HepG2 (cell line): ENCODE measurements around the gene PKMYT1. TPM values are rescaled to one million over a fixed set of nuclear protein-coding genes. Genes with fewer than 3 reads are reported as not detected.
A peak's percentile ranks its signal among the peaks of the same experiment; 100 is the strongest.

Experiments used
- ATAC-seq: fragments of 200-7000 bp; cut with Tn5 transposase; 3 replicates; pipeline ENCODE4 v1.9.1; 2020; ENCODE audit warnings: mild to moderate bottlenecking, moderate library complexity
- BruUV-seq: library from RNA; stranded (reverse); fragments of 400-500 nt; replicated peaks from 2 replicates; lab custom pipeline; 2021; lab: Mats Ljungman, UMichigan
- CTCF ChIA-PET: fragments of 300-600 bp; formaldehyde crosslinking; extraction: SDS; loops from one replicate; lab custom pipeline; 2021; ENCODE audit warnings: low total read pairs, inconsistent platforms, low intra/inter-chr PET ratio; lab: Yijun Ruan, JAX
- POLR2A ChIA-PET: fragments of 350-600 bp; sonication (Branson Sonifier 250); formaldehyde crosslinking; loops from one replicate; lab custom pipeline; 2020; ENCODE audit warnings: antibody characterized with exemption, inconsistent platforms; lab: Yijun Ruan, JAX
- DNase-seq: peaks from one replicate; pipeline ENCODE4 v3.0.0-alpha.2; 2015; ENCODE audit warnings: low spot score
- FAIRE-seq: peaks from 3 replicates; lab custom pipeline; 2011; peaks lifted over from hg19 to GRCh38; lab: Jason Lieb, UNC
- H2AFZ ChIP-seq: one replicate; pipeline ENCODE4 v1.6.1; 2011; ENCODE audit warnings: low read length, inconsistent platforms
- H3K27ac ChIP-seq: fragments of 300-600 bp; 3 replicates; pipeline ENCODE4 v1.8.0; 2011; ENCODE audit warnings: mixed run types, mild to moderate bottlenecking, mixed read lengths, low read length, inconsistent platforms; ENCODE audit not compliant: insufficient read depth; ENCODE audit errors: extremely low read length
- H3K27me3 ChIP-seq, 2 experiments: fragments of 200-600 bp in 1 of 2; 2 replicates in 1 of 2; 3 replicates in 1 of 2; pipeline versions ENCODE4 v1.6.0 to v1.8.0; 2011; ENCODE audit warnings: low read length in 2 of 2, mild to moderate bottlenecking in 2 of 2, moderate library complexity in 2 of 2, inconsistent platforms in 1 of 2; ENCODE audit not compliant: insufficient read depth in 2 of 2, control insufficient read depth in 1 of 2
- H3K36me3 ChIP-seq, 2 experiments: fragments of 200-600 bp in 1 of 2; replicated peaks in 1 of 2; 2 replicates in 1 of 2; 3 replicates in 1 of 2; pipeline versions ENCODE4 v1.5.1 to v1.8.0; 2011; ENCODE audit warnings: low read length in 2 of 2, inconsistent platforms in 1 of 2; ENCODE audit not compliant: insufficient read depth in 2 of 2, control insufficient read depth in 1 of 2
- H3K4me1 ChIP-seq: 2 replicates; pipeline ENCODE4 v1.5.1; 2012; ENCODE audit warnings: low read length, inconsistent platforms; ENCODE audit not compliant: insufficient read depth
- H3K4me2 ChIP-seq: 2 replicates; pipeline ENCODE4 v1.6.0; 2011; ENCODE audit warnings: low read depth, low read length, inconsistent platforms
- H3K4me3 ChIP-seq, 3 experiments: fragments of 200-600 bp in 1 of 3; sonication (generic), shearing (Covaris generic) in 1 of 3; replicated peaks in 1 of 3; 2 replicates each; pipeline ENCODE4 v1.5.1; 2011 to 2016; ENCODE audit warnings: low read length in 3 of 3, inconsistent platforms in 2 of 3, low read depth in 2 of 3, mild to moderate bottlenecking in 2 of 3, control low read depth in 1 of 3, mixed read lengths in 1 of 3; ENCODE audit not compliant: insufficient read depth in 1 of 3
- H3K79me2 ChIP-seq: one replicate; pipeline ENCODE4 v1.6.1; 2011; ENCODE audit warnings: low read length, inconsistent platforms; ENCODE audit not compliant: insufficient read depth
- H3K9ac ChIP-seq: 2 replicates; pipeline ENCODE4 v1.6.0; 2011; ENCODE audit warnings: mild to moderate bottlenecking, low read depth, low read length, inconsistent platforms; ENCODE audit not compliant: insufficient read depth
- H3K9me3 ChIP-seq: 2 replicates; pipeline ENCODE4 v1.5.1; 2012; ENCODE audit warnings: mild to moderate bottlenecking, low read length
- H4K20me1 ChIP-seq: 2 replicates; pipeline ENCODE4 v1.6.0; 2011; ENCODE audit warnings: inconsistent platforms, mild to moderate bottlenecking, low read length, moderate library complexity; ENCODE audit not compliant: insufficient read depth
- AKAP8 ChIP-seq: sonication (generic); formaldehyde crosslinking; IDR thresholded peaks from 2 replicates; pipeline ENCODE4 v1.5.1; 2020; ENCODE audit warnings: mild to moderate bottlenecking, missing genetic modification reagents
- ATF7-NPFF ChIP-seq: sonication (generic); formaldehyde crosslinking; IDR thresholded peaks from 2 replicates; pipeline ENCODE4 v1.8.1; 2023; ENCODE audit warnings: mild to moderate bottlenecking, low read depth, missing genetic modification reagents, moderate library complexity
- BCL6 ChIP-seq: IDR thresholded peaks from 2 replicates; pipeline ENCODE4 v1.6.1; 2016; ENCODE audit warnings: missing genetic modification reagents, missing compliant biosample characterization
- CENPX ChIP-seq: sonication (generic); formaldehyde crosslinking; IDR thresholded peaks from 2 replicates; pipeline ENCODE4 v1.9.0; 2021; ENCODE audit warnings: mild to moderate bottlenecking, missing genetic modification reagents, moderate library complexity
- CREB1 ChIP-seq, 2 experiments: fragments of 450-650 bp in 1 of 2; IDR thresholded peaks; 2 replicates each; pipeline ENCODE4 v1.6.1; 2016 to 2017; ENCODE audit warnings: control low read depth in 1 of 2, mild to moderate bottlenecking in 1 of 2, missing compliant biosample characterization in 1 of 2, missing genetic modification characterization in 1 of 2
- ELF1 ChIP-seq: sonication (generic); formaldehyde crosslinking; IDR thresholded peaks from 2 replicates; pipeline ENCODE4 v1.4.0; 2020; ENCODE audit warnings: missing genetic modification reagents
- FOXA1 ChIP-seq, 2 experiments: fragments of 450-650 bp in 1 of 2; sonication (generic) in 1 of 2; formaldehyde crosslinking in 1 of 2; IDR thresholded peaks; 2 replicates each; pipeline versions ENCODE4 v1.4.0 to v1.6.1; 2016 to 2020; ENCODE audit warnings: missing genetic modification reagents in 1 of 2
- HNRNPLL ChIP-seq: fragments of 200-400 bp; formaldehyde crosslinking; IDR thresholded peaks from 2 replicates; pipeline ENCODE4 v1.6.1; 2017; ENCODE audit warnings: mild to moderate bottlenecking, low read depth, low read length; ENCODE audit not compliant: poor library complexity, severe bottlenecking
- HNRNPUL1 ChIP-seq: fragments of 200-400 bp; formaldehyde crosslinking; IDR thresholded peaks from 2 replicates; pipeline ENCODE4 v1.6.1; 2017; ENCODE audit warnings: low read depth, mild to moderate bottlenecking, low read length, moderate library complexity
- NPAS2 ChIP-seq: sonication (generic); formaldehyde crosslinking; IDR thresholded peaks from 2 replicates; pipeline ENCODE4 v1.8.0; 2022; ENCODE audit warnings: mild to moderate bottlenecking, missing genetic modification reagents, borderline replicate concordance
- PPARG ChIP-seq: conservative IDR thresholded peaks from 2 replicates; pipeline ENCODE4 v1.6.1; 2016; ENCODE audit warnings: missing biosample characterization, missing genetic modification reagents
- RFXANK ChIP-seq: IDR thresholded peaks from 2 replicates; pipeline ENCODE4 v1.6.1; 2016
- RXRA ChIP-seq: sonication (generic); formaldehyde crosslinking; IDR thresholded peaks from 2 replicates; pipeline ENCODE4 v1.5.1; 2020; ENCODE audit warnings: missing genetic modification reagents
- SMARCC2 ChIP-seq: fragments of 450-650 bp; IDR thresholded peaks from 2 replicates; pipeline ENCODE4 v1.6.1; 2017; ENCODE audit warnings: antibody characterized with exemption, mild to moderate bottlenecking
- STAG1 ChIP-seq: sonication (generic); formaldehyde crosslinking; IDR thresholded peaks from 2 replicates; pipeline ENCODE4 v1.4.0; 2020; ENCODE audit warnings: missing genetic modification reagents
- TCF7 ChIP-seq: sonication (generic); IDR thresholded peaks from 2 replicates; pipeline ENCODE4 v1.6.1; 2016; ENCODE audit warnings: antibody characterized with exemption, low read depth
- THAP11 ChIP-seq: IDR thresholded peaks from 2 replicates; pipeline ENCODE4 v1.6.1; 2016; ENCODE audit warnings: missing biosample characterization, missing genetic modification reagents
- ZBTB25 ChIP-seq: IDR thresholded peaks from 2 replicates; pipeline ENCODE4 v1.6.1; 2018; ENCODE audit warnings: missing genetic modification reagents
- ZBTB43 ChIP-seq: sonication (generic); formaldehyde crosslinking; conservative IDR thresholded peaks from 2 replicates; pipeline ENCODE4 v1.4.0; 2020; ENCODE audit warnings: missing genetic modification reagents
- ZKSCAN8 ChIP-seq: IDR thresholded peaks from 2 replicates; pipeline ENCODE4 v1.6.1; 2016; ENCODE audit warnings: borderline replicate concordance, missing genetic modification reagents, missing compliant biosample characterization
- ZNF143 ChIP-seq: sonication (generic); formaldehyde crosslinking; IDR thresholded peaks from 2 replicates; pipeline ENCODE4 v1.4.0; 2020; ENCODE audit warnings: missing genetic modification reagents
- ZNF660 ChIP-seq: sonication (generic); formaldehyde crosslinking; IDR thresholded peaks from 2 replicates; pipeline ENCODE4 v1.5.1; 2020; ENCODE audit warnings: mild to moderate bottlenecking, low read depth, missing genetic modification reagents, borderline replicate concordance
- ZNF720 ChIP-seq: sonication (generic); formaldehyde crosslinking; IDR thresholded peaks from 2 replicates; pipeline ENCODE4 v1.4.0; 2020; ENCODE audit warnings: missing genetic modification reagents
- WGBS: methylation state at CpG from one replicate; pipeline ENCODE4 v1.1.6; 2017; ENCODE audit warnings: low lambda C conversion rate; 5-methylcytosine and 5-hydroxymethylcytosine counted together
- in situ Hi-C: cut with HindIII; loops from 2 replicates; pipeline ENCODE4 v1.10.0; 2017; ENCODE audit warnings: low pct_unique_long_range_greater_than_20kb; ENCODE audit not compliant: extremely low pct_ligation_motif_present
- intact Hi-C: fragments of 100-400 bp; cut with micrococcal nuclease; formaldehyde crosslinking; loops from one replicate; pipeline ENCODE4 v1.10.0; 2022; ENCODE audit not compliant: unreplicated experiment
- polyA plus RNA-seq, 8 experiments: library from polyadenylated mRNA; depleted of rRNA in 3 of 8; stranded (reverse) in 7 of 8; unstranded in 1 of 8; fragments of >200 nt; fragmentation: Illumina TruSeq in 4 of 8; extraction: Trizol in 4 of 8; gene quantifications; 2 replicates each; pipeline versions ENCODE4 v1.2.1 to v1.2.3, GENCODE V29; 2011 to 2016; ENCODE audit warnings: low read depth in 4 of 8, missing spikeins in 1 of 8, mixed read lengths in 1 of 8; ENCODE audit not compliant: insufficient read depth in 1 of 8
- total RNA-seq, 5 experiments: library from RNA; depleted of rRNA; stranded (reverse); fragments of >200 nt; fragmentation: Illumina TruSeq; extraction: Trizol; gene quantifications; 2 replicates each; pipeline ENCODE4 v1.2.3, GENCODE V29; 2016; ENCODE audit warnings: low read depth in 1 of 5

Gene PKMYT1
- total and polyA plus RNA-seq, 2 of the 13 experiments (the other 11 are each of a cell fraction or from before 2014, with no cell fraction given), result 7.0 to 27.8 TPM

- no peak for TF ChIP-seq RXRA (CRISPR knock-in tag)
- no peak for TF ChIP-seq HNRNPLL
- no peak for TF ChIP-seq ATF7-NPFF (CRISPR knock-in tag)
- no peak for TF ChIP-seq ZBTB43
- TF ChIP-seq PPARG (CRISPR knock-in tag), result no peak
- no peak for TF ChIP-seq BCL6 (CRISPR knock-in tag)
- TF ChIP-seq CENPX (CRISPR knock-in tag), result no peak
These were observed 12.3 kb upstream of the PKMYT1 start (continued) for GRCh38 chr16:2992383-2993081.

GRCh38 chr16:2991566-2992261, 11.5 kb upstream of the PKMYT1 start:
- no peak overlapping the region for H3K9ac ChIP-seq
- H3K36me3 ChIP-seq, result no peaks in the 10 kb centered on the region
- FAIRE-seq (no peak), DNase-seq (no peak), ATAC-seq (peak; percentile 27)
- BruUV-seq, result no TSS peak
- in situ Hi-C loops (no loop called here), intact Hi-C loops (no loop called here)
- POLR2A ChIA-PET, result interaction anchor here (1.5 kb wide), 1 partner anchor 11 kb away, joined by 6 read pairs; the partner anchor contains the start of gene PKMYT1
- peaks cover 11 to 37% of the 10 kb centered on the region in 2 experiments; a peak in 4 of 5 replicates for H3K27me3 ChIP-seq
- H3K79me2 ChIP-seq, result no peaks in the 10 kb centered on the region
- CTCF ChIA-PET, result no interaction called here
- H3K4me1 ChIP-seq, result peaks cover 16% of the 10 kb centered on the region; the same call in 1 of the 2 replicates
- H4K20me1 ChIP-seq, result no peaks in the 10 kb centered on the region
- H3K4me2 ChIP-seq, result no peak overlapping the region
- 67% methylated on average over 7 of the region's 12 CpGs for WGBS
- no peaks in the 10 kb centered on the region for H3K9me3 ChIP-seq
- no peak overlapping the region for H3K27ac ChIP-seq
- no peak overlapping the region for H2AFZ ChIP-seq
- H3K4me3 ChIP-seq, result no peak overlapping the region
- TF ChIP-seq NPAS2, result no peak
- no peak for TF ChIP-seq CREB1 (IDR thresholded peaks at IDR 0.05)
- no peak for TF ChIP-seq CREB1 (CRISPR knock-in tag; IDR thresholded peaks at IDR 0.05)
- TF ChIP-seq RFXANK (CRISPR knock-in tag), result no peak
- TF ChIP-seq SMARCC2, result no peak
- TF ChIP-seq THAP11 (CRISPR knock-in tag), result no peak
- TF ChIP-seq AKAP8 (CRISPR knock-in tag), result no peak
- no peak for TF ChIP-seq HNRNPUL1
- no peak for TF ChIP-seq TCF7
- TF ChIP-seq ZBTB25 (CRISPR knock-in tag), result no peak
- no peak for TF ChIP-seq ELF1 (CRISPR knock-in tag)
- TF ChIP-seq ZNF720 (CRISPR knock-in tag), result no peak
- TF ChIP-seq FOXA1 (IDR thresholded peaks at IDR 0.05), result no peak
- TF ChIP-seq FOXA1 (CRISPR knock-in tag; IDR thresholded peaks at IDR 0.05), result no peak
- TF ChIP-seq ZKSCAN8, result no peak
- TF ChIP-seq ZNF143 (CRISPR knock-in tag), result no peak
- TF ChIP-seq ZNF660 (CRISPR knock-in tag), result no peak
- TF ChIP-seq STAG1, result no peak
